Spleen (tissue), 7 donors: ENCODE measurements around the gene VSTM2L.

Experiments used
- POLR2A ChIP-seq, 3 donors: fragments of 450-650 bp; IDR thresholded peaks; one replicate each; pipeline ENCODE4 v1.5.1; 2017; ENCODE audit warnings: antibody characterized with exemption in 3 of 3, mild to moderate bottlenecking in 1 of 3
- TF ChIP-seq, protein P1 (sequence below), 11 experiments: fragments of 200-600 bp in 7 of 11; fragments of 450-650 bp in 4 of 11; sonication (generic) in 4 of 11; IDR thresholded peaks in 8 of 11; conservative IDR thresholded peaks in 3 of 11; 1 replicate in 7 of 11; 2 replicates in 4 of 11; pipeline versions ENCODE4 v1.4.0 to v1.8.0; 2016 to 2021; ENCODE audit warnings: antibody characterized with exemption in 11 of 11, inconsistent platforms in 4 of 11, mild to moderate bottlenecking in 1 of 11
- donor health status: DM: no; HTN: no; CAD: no; lungs with moderate emphysema.
- donor health status: DM: no; HTN: no; CAD: no.
- donor health status: DM: no; HTN: no; CAD: no.

DNA sequence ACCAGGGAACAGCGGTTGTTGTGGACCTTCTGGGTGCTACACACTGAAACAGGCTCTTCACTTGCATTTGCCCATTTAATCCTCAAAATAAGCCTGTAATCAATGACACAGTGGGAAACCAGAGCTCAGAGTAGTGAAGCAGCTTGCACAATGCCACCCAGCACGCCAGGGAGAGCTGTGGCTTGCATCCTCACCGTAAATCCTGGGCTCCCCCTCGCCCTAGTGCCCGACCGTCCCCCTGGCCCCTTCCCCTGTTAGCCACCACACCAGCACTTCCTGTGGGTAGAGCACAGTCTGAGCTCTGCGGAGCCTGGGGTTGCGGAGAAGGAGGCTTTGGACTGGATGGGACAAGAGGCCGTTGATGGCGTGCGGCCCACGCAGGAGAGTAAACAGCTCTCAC lies 14.5 kb downstream of the VSTM2L start:
- no peak for TF ChIP-seq POLR2A (IDR thresholded peaks at IDR 0.05)
- TF ChIP-seq, protein P1, sequence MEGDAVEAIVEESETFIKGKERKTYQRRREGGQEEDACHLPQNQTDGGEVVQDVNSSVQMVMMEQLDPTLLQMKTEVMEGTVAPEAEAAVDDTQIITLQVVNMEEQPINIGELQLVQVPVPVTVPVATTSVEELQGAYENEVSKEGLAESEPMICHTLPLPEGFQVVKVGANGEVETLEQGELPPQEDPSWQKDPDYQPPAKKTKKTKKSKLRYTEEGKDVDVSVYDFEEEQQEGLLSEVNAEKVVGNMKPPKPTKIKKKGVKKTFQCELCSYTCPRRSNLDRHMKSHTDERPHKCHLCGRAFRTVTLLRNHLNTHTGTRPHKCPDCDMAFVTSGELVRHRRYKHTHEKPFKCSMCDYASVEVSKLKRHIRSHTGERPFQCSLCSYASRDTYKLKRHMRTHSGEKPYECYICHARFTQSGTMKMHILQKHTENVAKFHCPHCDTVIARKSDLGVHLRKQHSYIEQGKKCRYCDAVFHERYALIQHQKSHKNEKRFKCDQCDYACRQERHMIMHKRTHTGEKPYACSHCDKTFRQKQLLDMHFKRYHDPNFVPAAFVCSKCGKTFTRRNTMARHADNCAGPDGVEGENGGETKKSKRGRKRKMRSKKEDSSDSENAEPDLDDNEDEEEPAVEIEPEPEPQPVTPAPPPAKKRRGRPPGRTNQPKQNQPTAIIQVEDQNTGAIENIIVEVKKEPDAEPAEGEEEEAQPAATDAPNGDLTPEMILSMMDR (IDR thresholded peaks at IDR 0.05 in 8 of 11, conservative IDR thresholded peaks at IDR 0.05 in 3 of 11) = no peak
